Breast epithelium (tissue), 4 donors: ENCODE data around the gene HEATR1. TPM values are rescaled to one million over a fixed set of nuclear protein-coding genes. Genes with fewer than 3 reads are reported as not detected.
"Not testable (repeated sequence)": the region's sequence is repeated elsewhere in the genome, so short reads cannot be mapped to it uniquely, and the experiment has no call there.

Source experiments
- DNase-seq, 2 donors: peaks; one replicate each; pipeline ENCODE4 v3.0.0-alpha.2; 2019; ENCODE audit warnings: low spot score in 2 of 2
- H3K27ac ChIP-seq, 2 donors: fragments of 200-600 bp; sonication (generic) in 1 of 2; one replicate each; pipeline ENCODE4 v1.5.1; 2016 to 2019; ENCODE audit warnings: mild to moderate bottlenecking in 1 of 2
- H3K27me3 ChIP-seq, 2 donors: fragments of 200-600 bp; sonication (generic) in 1 of 2; one replicate each; pipeline versions ENCODE4 v1.5.1 to v1.6.0; 2017 to 2019; ENCODE audit warnings: control low read depth in 1 of 2, mild to moderate bottlenecking in 1 of 2
- H3K36me3 ChIP-seq: fragments of 200-600 bp; one replicate; pipeline ENCODE4 v1.5.1; 2019
- H3K4me1 ChIP-seq, 2 donors: fragments of 200-600 bp; sonication (generic); one replicate each; pipeline ENCODE4 v1.5.1; 2016 to 2019; ENCODE audit warnings: control low read depth in 1 of 2
- H3K4me3 ChIP-seq, 3 donors: fragments of 200-600 bp; sonication (generic); 1 replicate in 2 of 3; 2 replicates in 1 of 3; pipeline ENCODE4 v1.5.1; 2016 to 2019; ENCODE audit warnings: mild to moderate bottlenecking in 3 of 3, moderate library complexity in 2 of 3
- H3K9me3 ChIP-seq, 2 donors: fragments of 200-600 bp; sonication (generic) in 1 of 2; one replicate each; pipeline ENCODE4 v1.5.1; 2016 to 2019; ENCODE audit warnings: control low read depth in 1 of 2
- CTCF ChIP-seq, 3 donors: fragments of 450-650 bp; IDR thresholded peaks; one replicate each; pipeline ENCODE4 v1.5.1; 2016 to 2017; ENCODE audit warnings: antibody characterized with exemption in 3 of 3, mild to moderate bottlenecking in 3 of 3, moderate library complexity in 3 of 3
- POLR2A ChIP-seq: fragments of 450-650 bp; IDR thresholded peaks from one replicate; pipeline ENCODE4 v1.6.1; 2016; ENCODE audit warnings: antibody characterized with exemption, mild to moderate bottlenecking, moderate library complexity
- POLR2AphosphoS5 ChIP-seq, 3 donors: sonication (generic); formaldehyde crosslinking; IDR thresholded peaks; one replicate each; pipeline ENCODE4 v1.6.1; 2017; ENCODE audit warnings: antibody characterized with exemption in 3 of 3
- intact Hi-C: fragments of 100-400 bp; cut with DNase I; formaldehyde crosslinking; loops from one replicate; pipeline ENCODE4 v1.15.1; 2023; ENCODE audit warnings: low total_unique reads
- total RNA-seq, 3 donors: library from RNA; depleted of rRNA; stranded (reverse); fragments of >200 nt; gene quantifications; one replicate each; pipeline ENCODE4 v1.1.0, GENCODE V29; 2016

The HEATR1 gene
- total RNA-seq, 3 donors from 2014 or later, result 23.7 to 32.3 (median 30.5) TPM

- Histone ChIP-seq H3K4me1 (no peaks in the 10 kb centered on the region), H3K36me3 (peaks cover under 1% of the 10 kb centered on the region)
These were observed 25.7 kb downstream of the HEATR1 start for GRCh38 chr1:236578661-236579060.

GRCh38 chr1:236577041-236577440 is 27.3 kb downstream of the HEATR1 start:
- H3K36me3 ChIP-seq, result not testable (repeated sequence)

More at GRCh38 chr1:236578661-236579060, 25.7 kb downstream of the HEATR1 start:
- Histone ChIP-seq H3K27me3 (no peaks in the 10 kb centered on the region), H3K9me3 (no peaks in the 10 kb centered on the region), H3K27ac (no peak overlapping the region), H3K4me3 (no peak overlapping the region)
- intact Hi-C loops, result no loop called here
- TF ChIP-seq POLR2A (no peak), POLR2AphosphoS5 (IDR thresholded peaks at IDR 0.05) (no peak), CTCF (IDR thresholded peaks at IDR 0.05) (no peak)
- no peak for DNase-seq

GRCh38 chr1:236576004-236576403 is 28.3 kb downstream of the HEATR1 start:
- Histone ChIP-seq H3K36me3 (peaks cover 12% of the 10 kb centered on the region), H3K27ac (no peak overlapping the region), H3K4me1 (no peaks in the 10 kb centered on the region), H3K9me3 (no peaks in the 10 kb centered on the region), H3K27me3 (no peaks in the 10 kb centered on the region), H3K4me3 (no peak overlapping the region)
- no peak for DNase-seq
- TF ChIP-seq POLR2A (no peak), POLR2AphosphoS5 (IDR thresholded peaks at IDR 0.05) (no peak), CTCF (IDR thresholded peaks at IDR 0.05) (no peak)
- intact Hi-C loops, result no loop called here

More at GRCh38 chr1:236577041-236577440, 27.3 kb downstream of the HEATR1 start:
- H3K4me1 ChIP-seq, H3K4me3 ChIP-seq, H3K27me3 ChIP-seq, DNase-seq, H3K27ac ChIP-seq, intact Hi-C loops, H3K9me3 ChIP-seq: not testable (repeated sequence)

GRCh38 chr1:236575523-236575922 is 28.8 kb downstream of the HEATR1 start:
- DNase-seq, result no peak
- Histone ChIP-seq H3K4me3 (no peak overlapping the region), H3K9me3 (no peaks in the 10 kb centered on the region), H3K36me3 (peaks cover 12% of the 10 kb centered on the region), H3K4me1 (no peaks in the 10 kb centered on the region), H3K27ac (no peak overlapping the region), H3K27me3 (no peaks in the 10 kb centered on the region)
- TF ChIP-seq POLR2AphosphoS5 (IDR thresholded peaks at IDR 0.05), result no peak
- no peak for TF ChIP-seq CTCF (IDR thresholded peaks at IDR 0.05)
- no peak for TF ChIP-seq POLR2A
- intact Hi-C loops, result no loop called here

- no peaks in the 10 kb centered on the region for H3K27me3 ChIP-seq
- intact Hi-C loops, result no loop called here
- no peak overlapping the region for H3K27ac ChIP-seq
- H3K9me3 ChIP-seq, result no peaks in the 10 kb centered on the region
- no peaks in the 10 kb centered on the region for H3K4me1 ChIP-seq
- no peak overlapping the region for H3K4me3 ChIP-seq
- TF ChIP-seq POLR2AphosphoS5 (IDR thresholded peaks at IDR 0.05) (no peak), CTCF (IDR thresholded peaks at IDR 0.05) (no peak), POLR2A (no peak)
- peaks cover 18% of the 10 kb centered on the region for H3K36me3 ChIP-seq
- no peak for DNase-seq
These were observed 35.9 kb downstream of the HEATR1 start for GRCh38 chr1:236568285-236568894.

DNA sequence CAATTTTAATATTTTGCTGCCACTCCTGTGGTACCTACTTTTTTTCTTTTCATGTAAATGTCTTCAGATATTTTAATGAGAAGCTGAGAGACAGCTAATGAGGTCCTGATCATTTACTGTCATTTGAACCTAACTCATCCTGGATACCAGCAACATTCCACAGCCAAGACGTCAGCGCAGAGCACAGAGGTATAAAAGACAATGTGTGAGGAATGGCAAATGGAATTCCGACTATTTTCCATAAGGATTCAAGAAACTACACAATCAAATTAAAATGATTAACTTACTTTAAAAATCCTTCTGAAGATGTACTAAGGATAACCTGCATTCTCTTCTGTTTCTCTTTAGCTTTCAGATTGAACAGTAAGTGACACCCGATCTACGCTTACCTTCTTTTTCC is 38.8 kb downstream of the HEATR1 start:
- Histone ChIP-seq H3K9me3 (no peaks in the 10 kb centered on the region), H3K36me3 (peaks cover 9% of the 10 kb centered on the region), H3K4me1 (no peaks in the 10 kb centered on the region), H3K27ac (no peak overlapping the region), H3K4me3 (no peak overlapping the region), H3K27me3 (no peaks in the 10 kb centered on the region)
- no peak for TF ChIP-seq POLR2AphosphoS5 (IDR thresholded peaks at IDR 0.05)
- TF ChIP-seq CTCF (IDR thresholded peaks at IDR 0.05), result no peak
- no peak for TF ChIP-seq POLR2A
- intact Hi-C loops, result no loop called here
- no peak for DNase-seq
